HG03025 (cell line): ENCODE measurements around the gene CPAMD8.

Experiments
- ATAC-seq: cut with Tn5 transposase; IDR thresholded peaks from one replicate; pipeline ENCODE4 v1.9.1; 2021; ENCODE audit warnings: mild to moderate bottlenecking, moderate library complexity; ENCODE audit not compliant: unreplicated experiment, low FRiP score

The CPAMD8 gene

DNA sequence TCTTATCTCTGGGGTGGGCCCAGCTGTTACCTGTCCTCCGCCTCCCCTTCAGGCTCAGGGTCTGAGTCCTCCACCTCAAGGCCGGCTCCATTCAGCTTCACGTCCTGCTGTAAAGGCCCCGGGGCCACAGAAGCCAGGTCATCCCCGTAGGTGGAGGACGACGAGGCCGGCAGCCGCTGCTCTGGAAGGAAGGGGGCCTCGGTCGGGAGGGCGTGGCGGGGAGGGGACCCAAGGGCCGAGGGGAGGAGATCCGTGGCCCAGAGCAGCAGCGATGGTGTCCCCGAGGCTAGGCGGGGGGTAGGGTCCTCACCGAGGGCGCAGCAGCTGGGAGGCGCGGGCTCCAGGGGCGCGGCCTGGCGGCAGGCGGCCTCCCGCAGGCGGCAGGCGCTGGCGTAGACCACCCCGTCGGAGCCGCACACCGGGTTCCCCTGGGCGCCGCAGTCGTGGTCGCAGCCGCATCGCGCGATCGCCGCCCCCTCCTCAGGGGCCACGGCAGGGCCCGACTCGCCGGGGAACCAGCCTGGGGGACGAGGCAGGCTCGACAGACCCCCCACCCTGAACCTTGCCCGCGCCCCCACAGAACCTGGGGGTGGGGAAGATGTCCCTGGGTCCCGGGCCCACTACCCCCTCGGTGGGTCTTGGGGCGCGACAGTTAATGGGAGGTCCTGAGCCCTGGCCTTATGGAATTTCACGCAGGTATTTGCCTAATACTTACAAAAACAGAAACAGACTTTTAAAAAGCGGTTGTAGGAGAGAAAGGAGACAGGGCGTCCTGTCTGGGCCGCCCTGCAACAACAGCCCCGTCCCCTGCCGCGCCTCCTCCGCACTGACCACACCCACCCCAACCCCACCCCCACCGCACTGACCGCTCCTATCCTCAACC, 130.2 kb downstream of the CPAMD8 start:
- peak; percentile 23 for ATAC-seq

DNA sequence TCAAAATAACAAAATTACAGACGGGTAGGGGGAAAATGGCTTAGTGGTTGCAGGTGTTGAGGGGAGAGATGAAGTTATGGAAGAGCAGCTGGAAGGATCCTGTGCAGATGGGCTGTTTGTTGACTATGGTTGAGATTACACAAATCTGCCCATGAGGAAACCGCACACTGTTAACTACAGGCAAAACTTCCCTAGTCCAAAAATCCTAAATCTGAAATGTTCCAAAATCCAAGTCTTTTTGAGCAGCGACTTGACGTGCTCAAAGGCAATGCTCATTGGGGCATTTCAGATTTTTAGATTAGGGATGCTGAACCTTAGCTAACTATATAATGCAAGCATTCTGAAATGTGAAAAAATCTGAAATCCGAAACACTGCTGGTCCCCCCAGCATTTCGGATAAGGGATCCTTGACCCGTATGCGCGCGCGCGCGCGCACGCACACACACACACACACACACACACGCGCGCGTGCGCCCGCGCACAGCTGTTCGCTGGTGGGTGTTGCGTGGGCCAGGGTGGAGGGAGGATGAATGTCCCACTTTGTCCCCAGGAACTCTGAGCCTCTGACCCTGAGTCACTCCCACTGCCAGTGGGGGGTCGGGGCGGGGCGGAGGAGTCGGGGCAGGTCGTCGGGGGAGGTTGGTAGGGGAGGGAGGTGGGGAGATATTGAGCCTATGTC, 131.0 kb downstream of the CPAMD8 start:
- no peak for ATAC-seq

DNA sequence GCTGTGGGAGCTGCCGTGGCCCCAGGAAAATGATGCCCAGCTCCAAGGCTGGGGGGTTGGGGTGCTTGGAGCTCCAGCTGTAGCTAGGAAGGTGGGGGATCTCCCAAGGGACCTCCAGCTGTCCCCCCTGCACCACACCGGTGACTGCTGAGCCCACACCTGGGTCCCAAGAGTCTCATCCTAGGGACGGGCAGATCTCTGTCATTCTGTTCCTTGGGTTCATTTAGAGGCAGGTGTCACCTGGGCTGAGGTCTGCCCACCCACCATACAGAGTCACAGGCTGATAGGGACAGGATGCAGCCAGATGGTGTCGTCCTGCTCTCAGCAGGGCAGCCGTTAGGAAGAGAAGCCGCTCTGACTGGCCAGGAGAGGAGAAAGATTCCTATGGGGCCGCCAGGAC, 132.5 kb downstream of the CPAMD8 start:
- ATAC-seq: no peak

DNA sequence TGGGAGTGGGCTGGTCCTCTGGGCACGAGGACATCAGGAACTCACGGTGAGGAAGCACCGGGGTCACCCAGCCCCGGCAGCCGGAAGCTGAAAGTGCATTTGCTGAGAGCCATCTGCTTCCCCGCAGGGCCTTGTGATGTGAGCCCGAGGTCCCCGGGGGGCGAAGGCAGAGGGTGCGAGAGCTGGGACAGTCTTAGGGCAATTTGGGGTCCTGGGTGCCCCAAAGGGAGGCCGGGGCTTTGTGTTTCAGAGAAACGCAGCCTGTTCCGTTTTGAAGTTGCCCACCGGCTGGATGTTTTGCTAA, 133.0 kb downstream of the CPAMD8 start:
- ATAC-seq: no peak

DNA sequence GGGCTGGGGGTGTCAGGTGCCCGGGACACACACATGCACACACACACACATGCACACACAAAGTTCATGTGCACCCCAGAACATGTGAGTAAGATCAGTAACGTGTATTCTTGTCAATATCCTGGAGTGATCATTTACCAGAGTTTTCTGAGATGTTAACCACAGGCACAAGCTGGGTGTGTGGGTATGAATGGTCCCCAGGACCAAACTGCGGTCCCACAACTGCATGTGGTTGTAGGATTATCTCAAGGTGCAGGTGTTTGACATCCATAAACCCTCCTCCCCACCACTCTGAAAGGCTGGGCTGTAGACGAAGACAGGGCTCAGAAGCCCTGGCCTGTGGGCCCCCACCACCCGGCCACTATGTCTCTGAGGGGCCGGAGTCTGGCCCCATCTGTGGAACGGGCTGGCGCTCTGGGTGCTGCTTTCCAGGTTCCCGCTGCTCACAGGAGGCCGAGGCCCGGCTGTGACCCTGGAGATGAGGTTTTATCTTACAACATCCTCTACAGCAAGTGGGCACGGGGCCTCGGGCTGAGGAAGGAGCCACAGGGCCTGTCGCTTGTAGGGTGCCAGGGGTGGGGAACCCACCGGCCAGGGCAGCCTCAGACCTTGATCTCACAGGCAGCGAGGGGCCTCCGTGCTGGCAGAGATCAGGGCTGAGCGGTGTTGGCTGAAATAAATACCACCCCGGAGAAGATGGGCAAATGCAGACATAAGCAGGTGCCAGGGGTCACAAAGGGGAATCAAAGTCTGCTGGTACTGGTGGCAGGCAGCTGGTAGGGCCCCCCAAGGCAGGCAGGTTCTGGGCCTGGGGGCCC, 133.5 kb downstream of the CPAMD8 start:
- ATAC-seq: no peak

DNA sequence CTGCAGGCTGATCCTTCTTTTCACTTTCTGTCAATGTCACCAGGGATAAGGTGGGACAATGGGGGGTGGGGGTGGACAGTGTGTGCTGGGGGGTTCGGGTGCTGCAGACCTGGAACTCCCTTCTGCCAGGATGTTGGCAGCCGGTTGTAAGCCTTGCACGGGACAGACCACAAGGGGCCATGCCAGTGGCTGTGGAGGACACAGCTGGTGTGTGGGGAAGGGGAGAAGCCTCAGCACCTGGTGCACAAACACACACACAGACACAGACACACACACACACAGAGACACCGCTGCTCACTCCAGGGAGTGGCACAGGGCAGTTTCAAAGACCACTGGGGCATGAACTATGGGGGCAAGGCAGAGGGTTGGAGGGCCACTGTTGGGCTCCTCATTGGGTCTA, 134.2 kb downstream of the CPAMD8 start:
- ATAC-seq: no peak

DNA sequence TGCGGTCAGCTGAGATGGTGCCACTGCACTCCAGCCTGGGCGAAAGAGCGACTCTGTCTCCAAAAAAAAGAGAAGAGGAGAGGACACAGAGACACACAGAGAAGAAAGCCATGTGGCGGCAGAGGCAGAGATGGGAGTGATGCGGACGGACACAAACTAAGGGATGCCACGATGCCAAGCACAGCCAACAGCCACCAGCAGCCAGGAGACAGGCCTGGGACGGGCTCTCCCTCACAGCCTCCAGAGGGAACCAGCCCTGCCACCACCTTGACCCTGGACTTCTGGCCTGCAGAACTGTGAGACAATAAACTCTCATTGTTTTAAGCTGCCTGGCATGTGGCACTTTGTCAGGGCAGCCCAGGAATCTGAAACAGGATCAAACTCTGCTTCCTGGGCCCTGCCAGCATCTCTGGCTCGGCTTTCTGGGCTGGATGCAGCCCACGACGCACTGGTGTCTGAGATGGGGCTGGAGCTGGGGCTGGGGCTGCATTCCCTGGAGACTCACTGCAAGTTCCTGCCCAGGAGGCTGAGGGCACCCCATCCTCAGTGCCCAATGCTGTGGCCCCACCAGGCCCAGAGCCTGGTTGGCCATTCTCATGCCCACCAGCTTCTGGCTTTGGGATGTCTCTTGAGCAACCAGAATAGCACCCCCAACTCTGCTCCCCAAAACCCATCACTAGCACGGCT, 134.8 kb downstream of the CPAMD8 start:
- ATAC-seq: no peak

DNA sequence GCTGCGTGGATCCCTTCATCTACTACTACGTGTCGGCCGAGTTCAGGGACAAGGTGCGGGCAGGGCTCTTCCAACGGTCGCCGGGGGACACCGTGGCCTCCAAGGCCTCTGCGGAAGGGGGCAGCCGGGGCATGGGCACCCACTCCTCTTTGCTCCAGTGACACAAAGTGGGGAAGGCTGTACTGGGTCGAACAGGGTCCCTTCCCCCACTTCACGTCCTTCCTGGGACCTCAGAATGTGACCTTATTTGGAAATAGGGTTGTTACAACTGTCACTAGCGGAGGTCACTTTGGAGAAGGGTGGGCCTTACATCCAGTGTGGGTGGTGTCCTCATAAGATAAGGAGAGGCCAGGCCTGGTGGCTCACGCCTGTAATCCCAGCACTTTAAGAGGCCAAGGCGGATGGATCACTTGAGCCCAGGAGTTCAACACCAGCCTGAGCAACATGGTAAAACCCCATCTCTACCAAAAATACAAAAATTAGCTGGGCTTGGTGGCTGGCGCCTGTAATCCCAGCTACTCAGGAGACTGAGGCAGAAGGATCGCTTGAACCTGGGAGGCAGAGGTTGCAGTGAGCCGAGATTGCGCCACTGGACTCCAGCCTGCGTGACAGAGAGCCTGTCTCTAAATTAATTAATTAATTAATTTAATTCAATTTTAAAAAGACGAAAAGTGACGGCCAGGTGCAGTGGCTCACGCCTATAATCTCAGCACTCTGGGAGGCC, 136.0 kb downstream of the CPAMD8 start:
- ATAC-seq: no peak

DNA sequence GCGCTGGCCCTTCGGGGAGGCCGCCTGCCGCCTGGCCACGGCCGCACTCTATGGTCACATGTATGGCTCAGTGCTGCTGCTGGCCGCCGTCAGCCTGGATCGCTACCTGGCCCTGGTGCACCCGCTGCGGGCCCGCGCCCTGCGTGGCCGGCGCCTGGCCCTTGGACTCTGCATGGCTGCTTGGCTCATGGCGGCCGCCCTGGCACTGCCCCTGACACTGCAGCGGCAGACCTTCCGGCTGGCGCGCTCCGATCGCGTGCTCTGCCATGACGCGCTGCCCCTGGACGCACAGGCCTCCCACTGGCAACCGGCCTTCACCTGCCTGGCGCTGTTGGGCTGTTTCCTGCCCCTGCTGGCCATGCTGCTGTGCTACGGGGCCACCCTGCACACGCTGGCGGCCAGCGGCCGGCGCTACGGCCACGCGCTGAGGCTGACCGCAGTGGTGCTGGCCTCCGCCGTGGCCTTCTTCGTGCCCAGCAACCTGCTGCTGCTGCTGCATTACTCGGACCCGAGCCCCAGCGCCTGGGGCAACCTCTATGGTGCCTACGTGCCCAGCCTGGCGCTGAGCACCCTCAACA, 136.6 kb downstream of the CPAMD8 start:
- no peak for ATAC-seq

DNA sequence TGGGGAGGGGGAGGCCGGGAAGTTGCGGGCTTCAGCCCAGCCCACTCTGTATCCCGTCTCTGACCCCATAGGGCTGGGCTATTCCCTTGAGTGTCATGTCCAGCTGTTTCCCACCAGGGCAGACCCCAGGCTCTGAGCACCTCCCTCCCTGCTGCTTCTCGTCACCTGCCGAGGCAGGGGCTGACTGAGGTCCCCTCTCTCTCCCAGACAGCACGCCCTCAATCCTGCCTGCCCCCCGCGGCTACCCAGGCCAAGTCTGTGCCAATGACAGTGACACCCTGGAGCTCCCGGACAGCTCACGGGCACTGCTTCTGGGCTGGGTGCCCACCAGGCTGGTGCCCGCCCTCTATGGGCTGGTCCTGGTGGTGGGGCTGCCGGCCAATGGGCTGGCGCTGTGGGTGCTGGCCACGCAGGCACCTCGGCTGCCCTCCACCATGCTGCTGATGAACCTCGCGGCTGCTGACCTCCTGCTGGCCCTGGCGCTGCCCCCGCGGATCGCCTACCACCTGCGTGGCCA, 137.2 kb downstream of the CPAMD8 start:
- ATAC-seq: no peak

DNA sequence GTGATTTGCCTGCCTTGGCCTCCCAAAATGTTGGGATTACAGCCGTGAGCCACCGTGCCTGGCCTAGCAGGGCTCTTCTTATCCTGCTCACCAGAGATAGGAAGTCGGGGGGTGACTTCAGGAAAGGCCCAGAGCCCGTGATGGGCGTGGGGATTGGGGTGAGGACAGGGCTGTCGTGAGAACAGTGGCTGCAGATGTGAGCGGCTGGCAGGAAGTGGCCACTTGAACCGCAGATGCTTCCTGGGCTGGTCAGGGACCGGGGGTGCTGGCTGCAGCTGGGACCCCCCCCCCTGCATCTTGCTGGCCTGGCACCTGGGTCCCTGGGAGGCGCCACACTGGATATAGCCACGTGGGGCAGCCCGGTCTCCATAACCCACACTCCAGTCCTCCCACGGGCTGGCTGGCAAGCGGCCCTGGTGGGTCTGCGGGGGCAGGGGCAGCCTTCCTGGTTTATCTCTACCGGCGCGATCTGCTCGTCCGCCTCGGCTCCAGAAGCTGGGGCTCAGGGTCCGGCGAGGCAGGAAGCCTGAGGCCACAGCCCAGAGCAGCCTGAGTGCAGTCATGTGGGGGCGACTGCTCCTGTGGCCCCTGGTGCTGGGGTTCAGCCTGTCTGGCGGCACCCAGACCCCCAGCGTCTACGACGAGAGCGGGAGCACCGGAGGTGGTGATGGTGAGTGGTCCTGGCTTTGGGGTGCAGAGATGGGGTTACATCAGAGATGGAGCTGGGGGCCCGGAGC, 137.8 kb downstream of the CPAMD8 start, which contains the start of gene F2RL3:
Gene F2RL3, plus strand, starts transcription at position 371 of the 737 bp plus-strand sequence. Its CDS starts 191 bp downstream, at position 562.
- no peak for ATAC-seq

DNA sequence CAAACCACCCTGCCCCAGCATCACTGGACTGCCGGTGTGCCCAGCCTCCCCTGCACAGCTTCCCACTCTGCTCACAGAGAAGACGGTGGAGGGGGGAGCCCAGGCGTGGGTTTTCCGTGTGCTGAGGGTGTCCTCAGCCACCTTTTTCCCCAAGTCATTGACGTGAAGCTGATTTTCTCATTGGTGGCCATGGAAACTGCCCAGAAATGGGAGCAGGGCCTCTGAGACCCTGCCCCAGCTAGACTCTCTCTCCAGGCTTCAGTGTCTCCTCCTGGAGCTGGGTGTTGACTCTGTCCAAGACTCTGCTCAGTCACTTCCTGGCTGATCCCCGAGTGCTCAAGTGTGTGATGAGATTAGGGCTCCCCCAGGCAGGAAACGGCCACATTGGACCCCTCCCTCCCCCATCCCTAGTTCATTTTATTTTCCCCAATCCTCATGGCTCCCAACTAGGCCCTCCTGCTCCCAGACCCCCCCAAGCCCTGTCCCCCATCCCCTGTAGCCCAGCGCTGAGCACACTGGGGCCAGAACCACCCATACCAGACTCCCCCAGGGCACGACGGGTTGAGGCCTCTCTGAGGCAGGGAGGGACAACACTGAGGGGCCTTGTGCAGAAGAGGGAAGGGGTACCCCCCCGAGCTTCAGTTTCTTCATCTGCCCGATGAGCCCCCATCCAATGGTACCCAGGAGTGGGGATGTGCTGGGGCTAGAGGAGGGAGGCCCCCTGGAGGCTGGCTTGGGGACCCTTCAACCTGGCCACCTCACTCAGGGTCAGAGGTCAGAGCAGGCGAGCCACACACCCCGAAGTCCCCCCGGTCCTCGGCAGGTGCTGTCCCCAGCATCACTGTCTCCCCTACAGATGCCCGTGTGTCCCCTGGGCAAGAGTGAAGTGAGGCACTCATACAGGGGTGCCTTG, 139.0 kb downstream of the CPAMD8 start:
- no peak for ATAC-seq

DNA sequence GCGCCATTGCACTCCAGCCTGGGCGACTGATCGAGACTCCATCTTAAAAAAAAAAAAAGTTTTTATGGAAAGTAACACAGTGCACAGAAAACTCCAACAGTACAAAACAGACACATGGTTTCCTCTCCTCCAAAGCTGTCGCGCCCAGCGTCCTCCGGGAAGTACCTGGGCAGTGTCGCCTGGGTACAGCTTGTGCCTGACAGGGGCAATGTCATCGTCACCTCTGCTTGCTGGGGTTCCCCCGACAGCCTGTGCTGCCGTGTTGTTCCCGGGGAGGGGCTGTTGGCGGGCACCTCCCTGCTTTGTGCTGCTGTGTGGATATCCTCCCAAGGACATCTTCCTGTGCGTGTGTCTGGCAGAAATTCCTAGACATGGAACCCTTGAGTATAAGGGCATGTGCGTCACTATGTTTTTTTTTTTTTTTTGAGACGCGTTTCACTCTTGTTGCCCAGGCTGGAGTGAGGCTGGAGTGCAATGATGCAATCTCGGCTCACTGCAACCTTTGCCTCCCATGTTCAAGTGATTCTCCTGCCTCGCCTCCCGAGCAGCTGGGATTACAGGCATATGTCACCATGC, 140.2 kb downstream of the CPAMD8 start:
- no peak for ATAC-seq

DNA sequence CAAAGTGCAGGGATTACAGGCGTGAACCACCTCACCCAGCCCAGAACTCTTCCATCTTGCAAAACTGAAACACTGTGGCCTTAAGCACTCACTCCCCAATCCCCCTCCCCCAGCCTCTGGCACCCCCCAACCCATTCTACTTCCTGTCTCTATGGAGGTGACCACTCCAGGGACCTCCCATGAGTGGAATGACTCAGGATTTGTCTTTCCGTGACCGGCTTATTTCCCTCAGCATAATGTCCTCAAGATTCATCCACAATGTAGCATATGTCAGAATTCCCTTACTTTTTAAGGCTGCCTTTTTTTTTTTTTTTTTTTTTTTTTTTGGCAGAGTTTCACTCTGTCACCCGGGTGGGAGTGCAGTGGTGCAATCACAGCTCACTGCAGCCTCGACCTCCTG, 141.4 kb downstream of the CPAMD8 start:
- ATAC-seq: no peak

DNA sequence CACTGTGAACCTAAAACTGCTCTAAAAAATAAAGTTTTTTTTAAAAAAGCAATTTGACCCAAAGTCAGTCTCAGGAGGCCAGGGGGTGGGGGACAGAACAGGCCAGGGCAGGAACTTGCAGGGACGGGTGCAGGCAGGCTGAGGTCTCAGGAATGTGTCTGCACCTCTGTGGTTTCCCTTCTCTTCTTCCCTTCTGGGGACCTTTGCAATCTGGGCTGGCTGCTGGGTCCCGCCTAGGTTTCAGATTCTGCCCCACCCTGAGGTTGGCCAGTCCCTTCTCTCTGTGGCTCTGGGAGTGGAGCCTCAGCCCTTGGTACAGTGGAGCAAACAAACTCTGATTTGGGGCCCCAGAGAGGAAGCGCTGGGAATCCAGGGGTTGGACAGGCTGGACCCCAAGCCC, 143.1 kb downstream of the CPAMD8 start:
- ATAC-seq: no peak

DNA sequence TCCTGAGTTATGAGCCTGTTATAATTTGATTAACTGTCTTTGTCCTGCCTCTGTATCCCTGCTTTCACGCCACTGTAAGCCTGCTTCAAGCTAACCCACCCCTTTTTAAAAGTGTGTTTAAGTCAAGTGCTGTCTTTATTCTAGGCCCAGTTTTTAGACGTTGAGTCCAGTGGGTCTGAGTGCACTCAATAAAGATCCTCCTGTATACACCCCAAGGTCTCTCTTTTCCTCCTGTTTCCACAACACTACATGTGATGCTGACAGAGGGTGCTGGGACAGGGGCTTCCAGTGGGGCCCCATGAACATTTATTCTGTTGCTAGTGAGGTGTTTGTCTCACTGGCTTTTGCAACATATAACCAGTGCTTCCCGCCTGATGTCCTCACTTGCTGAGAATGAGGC, 144.5 kb downstream of the CPAMD8 start:
- no peak for ATAC-seq

DNA sequence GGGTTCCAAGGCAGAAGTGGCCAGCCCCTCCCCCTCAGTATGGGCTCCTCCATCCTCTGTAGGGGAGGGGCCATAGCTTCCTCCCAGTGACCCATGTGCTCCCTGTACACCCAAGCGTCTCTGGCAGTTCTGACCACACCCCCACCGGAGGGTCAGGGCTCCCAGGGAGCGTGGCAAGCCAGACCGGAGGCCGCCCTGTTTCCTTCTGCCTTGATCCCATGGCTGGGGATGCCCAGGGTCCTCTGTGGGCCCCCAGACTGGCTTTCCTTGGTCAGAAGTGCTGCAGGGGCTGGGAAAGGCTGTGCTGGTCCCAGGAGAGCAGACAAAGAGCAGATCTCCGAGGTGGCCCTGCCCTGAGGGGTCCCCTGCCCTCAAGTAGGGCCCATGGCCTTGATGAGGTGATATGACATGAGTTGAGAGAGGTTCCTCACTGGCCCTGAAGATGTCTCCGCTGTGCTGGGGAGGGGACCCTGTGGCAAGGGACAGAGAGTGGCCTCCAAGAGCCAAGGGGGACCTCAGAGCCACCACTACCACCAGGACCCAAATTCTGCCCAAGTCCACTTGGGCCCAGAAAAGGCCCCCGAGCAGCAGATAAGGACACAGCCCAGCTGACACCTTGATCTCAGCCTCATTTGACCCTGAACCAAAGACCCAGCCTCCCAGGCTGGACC, 145.6 kb downstream of the CPAMD8 start:
- ATAC-seq: no peak
